HepG2 (cell line): Measurements from ENCODE around the gene SLC25A46. TPM values are rescaled to one million over a fixed set of nuclear protein-coding genes. Genes with fewer than 3 reads are reported as not detected.

ENCODE experiments used
- CTCF ChIP-seq: sonication (generic); formaldehyde crosslinking; IDR thresholded peaks from 2 replicates; pipeline ENCODE4 v1.5.0; 2020; ENCODE audit warnings: mild to moderate bottlenecking, missing genetic modification reagents, moderate library complexity
- KIAA2018 ChIP-seq: sonication (generic); formaldehyde crosslinking; IDR thresholded peaks from 2 replicates; pipeline ENCODE4 v1.5.0; 2020; ENCODE audit warnings: mild to moderate bottlenecking, missing genetic modification reagents, borderline replicate concordance
- MXD1 ChIP-seq: sonication (generic); formaldehyde crosslinking; IDR thresholded peaks from 2 replicates; pipeline ENCODE4 v1.4.0; 2020; ENCODE audit warnings: mild to moderate bottlenecking, missing genetic modification reagents
- TBL1XR1 ChIP-seq: fragments of 150-350 bp; IDR thresholded peaks from 2 replicates; pipeline ENCODE4 v1.6.1; 2014; ENCODE audit warnings: borderline replicate concordance, low read length; ENCODE audit not compliant: partially characterized antibody
- ZNF121 ChIP-seq: sonication (generic); formaldehyde crosslinking; IDR thresholded peaks from 2 replicates; pipeline ENCODE4 v1.5.0; 2020; ENCODE audit warnings: mild to moderate bottlenecking, missing genetic modification reagents
- polyA plus RNA-seq, 8 experiments: library from polyadenylated mRNA; depleted of rRNA in 3 of 8; stranded (reverse) in 7 of 8; unstranded in 1 of 8; fragments of >200 nt; fragmentation: Illumina TruSeq in 4 of 8; extraction: Trizol in 4 of 8; gene quantifications; 2 replicates each; pipeline versions ENCODE4 v1.2.1 to v1.2.3, GENCODE V29; 2011 to 2016; ENCODE audit warnings: low read depth in 4 of 8, missing spikeins in 1 of 8, mixed read lengths in 1 of 8; ENCODE audit not compliant: insufficient read depth in 1 of 8
- total RNA-seq, 5 experiments: library from RNA; depleted of rRNA; stranded (reverse); fragments of >200 nt; fragmentation: Illumina TruSeq; extraction: Trizol; gene quantifications; 2 replicates each; pipeline ENCODE4 v1.2.3, GENCODE V29; 2016; ENCODE audit warnings: low read depth in 1 of 5

The SLC25A46 gene
- total and polyA plus RNA-seq, 2 of the 13 experiments (the other 11 are each of a cell fraction or from before 2014, with no cell fraction given): 14.2 to 34.6 TPM

- no peak for TF ChIP-seq KIAA2018 (CRISPR knock-in tag)
- no peak for TF ChIP-seq ZNF121 (CRISPR knock-in tag)
- TF ChIP-seq CTCF (CRISPR knock-in tag): no peak
- no peak for TF ChIP-seq TBL1XR1
- TF ChIP-seq MXD1: no peak
- TF ChIP-seq, all 625 proteins: peak for 0
Observed at GRCh38 chr5:110734101-110734500, 4.7 kb upstream of the SLC25A46 start (continued).
